HG03103 (cell line): ENCODE measurements around the gene LRP5.
A peak's percentile ranks its signal among the peaks of the same experiment; 100 is the strongest.

Experiments used
- ATAC-seq: cut with Tn5 transposase; IDR thresholded peaks from one replicate; pipeline ENCODE4 v1.9.1; 2021; ENCODE audit warnings: low read depth; ENCODE audit not compliant: unreplicated experiment

LRP5 gene

GRCh38 chr11:68365943-68366435, 53.6 kb downstream of the LRP5 start:
- no peak for ATAC-seq

- no peak for ATAC-seq
Measured at GRCh38 chr11:68367252-68367651, 54.9 kb downstream of the LRP5 start.

GRCh38 chr11:68369756-68370155, 57.4 kb downstream of the LRP5 start:
- ATAC-seq = no peak

GRCh38 chr11:68370211-68371111, 58.1 kb downstream of the LRP5 start:
- ATAC-seq = peak; percentile 64

- no peak for ATAC-seq
Measured at GRCh38 chr11:68371171-68372041, 59.0 kb downstream of the LRP5 start.

- no peak for ATAC-seq
Measured at GRCh38 chr11:68372114-68372513, 59.7 kb downstream of the LRP5 start.

GRCh38 chr11:68372625-68373024, 60.2 kb downstream of the LRP5 start:
- ATAC-seq = no peak

- no peak for ATAC-seq
Measured at GRCh38 chr11:68373189-68373814, 60.9 kb downstream of the LRP5 start.

- ATAC-seq = no peak
Measured at GRCh38 chr11:68373815-68374501, 61.6 kb downstream of the LRP5 start.

- ATAC-seq = no peak
Measured at GRCh38 chr11:68374531-68374930, 62.1 kb downstream of the LRP5 start.

- ATAC-seq = no peak
Measured at GRCh38 chr11:68375337-68375736, 62.9 kb downstream of the LRP5 start.

- ATAC-seq = no peak
Measured at GRCh38 chr11:68375766-68376165, 63.4 kb downstream of the LRP5 start.

GRCh38 chr11:68377389-68377795, 65.0 kb downstream of the LRP5 start:
- ATAC-seq = no peak

GRCh38 chr11:68379206-68379605, 66.8 kb downstream of the LRP5 start:
- ATAC-seq = no peak

GRCh38 chr11:68380786-68381622, 68.6 kb downstream of the LRP5 start:
- ATAC-seq = no peak

GRCh38 chr11:68381716-68382115, 69.3 kb downstream of the LRP5 start:
- ATAC-seq = no peak

- ATAC-seq = no peak
Measured at GRCh38 chr11:68382358-68382998, 70.1 kb downstream of the LRP5 start.

- ATAC-seq = no peak
Measured at GRCh38 chr11:68383976-68384501, 71.6 kb downstream of the LRP5 start.
